Mesenchymal stem cell (in vitro differentiated cells and primary cell): ENCODE results near the gene EIF4EBP3.

Source experiments
- DNase-seq: peaks from one replicate; pipeline ENCODE4 v3.0.0-alpha.2; 2013
- H2AFZ ChIP-seq: one replicate; pipeline ENCODE4 v1.6.1; 2013; ENCODE audit warnings: low read depth, mild to moderate bottlenecking, control low read depth, inconsistent platforms, low read length, moderate library complexity
- H2AK5ac ChIP-seq: 2 replicates; pipeline ENCODE4 v1.6.1; 2013; ENCODE audit warnings: low read length, moderate library complexity, mild to moderate bottlenecking, inconsistent platforms; ENCODE audit not compliant: severe bottlenecking
- H2BK120ac ChIP-seq: one replicate; pipeline ENCODE4 v1.6.1; 2013; ENCODE audit warnings: low read depth, mild to moderate bottlenecking, inconsistent platforms, low read length, moderate library complexity
- H2BK12ac ChIP-seq, 2 experiments: one replicate each; pipeline ENCODE4 v1.6.1; 2013; ENCODE audit warnings: inconsistent platforms in 2 of 2, low read length in 2 of 2, mild to moderate bottlenecking in 2 of 2, moderate library complexity in 2 of 2, control low read depth in 1 of 2
- H2BK15ac ChIP-seq: one replicate; pipeline ENCODE4 v1.6.1; 2013; ENCODE audit warnings: mild to moderate bottlenecking, low read depth, inconsistent platforms; ENCODE audit not compliant: poor library complexity, severe bottlenecking
- H2BK5ac ChIP-seq: 2 replicates; pipeline ENCODE4 v1.6.1; 2013; ENCODE audit warnings: low read depth, mild to moderate bottlenecking, low read length, control low read depth, inconsistent platforms; ENCODE audit not compliant: poor library complexity, severe bottlenecking
- H3K14ac ChIP-seq, 2 experiments: one replicate each; pipeline ENCODE4 v1.6.1; 2013; ENCODE audit warnings: inconsistent platforms in 2 of 2, low read length in 2 of 2, control low read depth in 1 of 2, mild to moderate bottlenecking in 1 of 2, moderate library complexity in 1 of 2
- H3K18ac ChIP-seq, 2 experiments: one replicate each; pipeline ENCODE4 v1.6.1; 2013; ENCODE audit warnings: inconsistent platforms in 2 of 2, low read length in 2 of 2, control low read depth in 1 of 2, low read depth in 1 of 2, mild to moderate bottlenecking in 1 of 2
- H3K23ac ChIP-seq, 2 experiments: one replicate each; pipeline ENCODE4 v1.6.1; 2013; ENCODE audit warnings: inconsistent platforms in 2 of 2, low read length in 2 of 2, mild to moderate bottlenecking in 2 of 2, moderate library complexity in 2 of 2, control low read depth in 1 of 2
- H3K27ac ChIP-seq: 2 replicates; pipeline ENCODE4 v1.5.1; 2013; ENCODE audit warnings: mild to moderate bottlenecking, moderate library complexity, low read length, control low read depth, inconsistent platforms; ENCODE audit not compliant: poor library complexity, severe bottlenecking
- H3K27me3 ChIP-seq, 2 experiments: 2 replicates each; pipeline versions ENCODE4 v1.6.1 to v1.7.0; 2013; ENCODE audit warnings: low read length in 2 of 2, mild to moderate bottlenecking in 2 of 2, moderate library complexity in 2 of 2, control low read depth in 1 of 2, inconsistent platforms in 1 of 2; ENCODE audit not compliant: control insufficient read depth in 1 of 2, insufficient read depth in 1 of 2
- H3K36me3 ChIP-seq, 2 experiments: 2 replicates each; pipeline versions ENCODE4 v1.6.1 to v1.7.0; 2013; ENCODE audit warnings: low read length in 2 of 2, control low read depth in 1 of 2, inconsistent platforms in 1 of 2, low read depth in 1 of 2, mild to moderate bottlenecking in 1 of 2; ENCODE audit not compliant: insufficient read depth in 2 of 2, control insufficient read depth in 1 of 2
- H3K4ac ChIP-seq, 2 experiments: one replicate each; pipeline ENCODE4 v1.6.1; 2013; ENCODE audit warnings: inconsistent platforms in 2 of 2, low read length in 2 of 2, mild to moderate bottlenecking in 2 of 2, moderate library complexity in 2 of 2, control low read depth in 1 of 2, low read depth in 1 of 2
- H3K4me1 ChIP-seq: 2 replicates; pipeline ENCODE4 v1.6.1; 2013; ENCODE audit warnings: low read depth, low read length, control low read depth; ENCODE audit not compliant: control insufficient read depth, insufficient read depth
- H3K4me2 ChIP-seq: 2 replicates; pipeline ENCODE4 v1.6.1; 2013; ENCODE audit warnings: low read length, mild to moderate bottlenecking, inconsistent platforms; ENCODE audit not compliant: poor library complexity, severe bottlenecking
- H3K4me3 ChIP-seq, 2 experiments: 2 replicates each; pipeline versions ENCODE4 v1.5.1 to v1.7.0; 2013; ENCODE audit warnings: low read length in 2 of 2, mild to moderate bottlenecking in 2 of 2, control low read depth in 1 of 2, low read depth in 1 of 2; ENCODE audit not compliant: insufficient read depth in 1 of 2
- H3K79me1 ChIP-seq: replicated peaks from 2 replicates; pipeline ENCODE4 v1.6.1; 2013; ENCODE audit warnings: mild to moderate bottlenecking, control low read depth, low read length, inconsistent platforms; ENCODE audit not compliant: poor library complexity, severe bottlenecking
- H3K9ac ChIP-seq: 2 replicates; pipeline ENCODE4 v1.7.0; 2013; ENCODE audit warnings: mild to moderate bottlenecking, low read length, moderate library complexity
- H3K9me3 ChIP-seq: 2 replicates; pipeline ENCODE4 v1.7.0; 2013; ENCODE audit warnings: mild to moderate bottlenecking, low read length; ENCODE audit not compliant: control insufficient read depth
- H4K8ac ChIP-seq: one replicate; pipeline ENCODE4 v1.6.1; 2013; ENCODE audit warnings: inconsistent platforms, mild to moderate bottlenecking, low read length, moderate library complexity
- H4K91ac ChIP-seq: one replicate; pipeline ENCODE4 v1.6.1; 2013; ENCODE audit warnings: mild to moderate bottlenecking, low read length, inconsistent platforms
- WGBS: methylation state at CpG from one replicate; pipeline ENCODE4 v1.1.7; 2013; ENCODE audit warnings: mixed read lengths; 5-methylcytosine and 5-hydroxymethylcytosine counted together

Gene EIF4EBP3

GRCh38 chr5:140548300-140548688 lies 832 bp downstream of the EIF4EBP3 start:
- Histone ChIP-seq H4K91ac (no peak overlapping the region), H3K27ac (peak overlapping the region; percentile 66), H3K4ac (peak overlapping the region; percentile 29 to 37), H4K8ac (peak overlapping the region; percentile 57), H3K4me3 (peak overlapping the region in 1 of 2 experiments; percentile 78), H3K27me3 (no peaks in the 10 kb centered on the region), H3K36me3 (peaks cover 27 to 63% of the 10 kb centered on the region in 2 experiments), H3K4me1 (peaks cover 26% of the 10 kb centered on the region), H3K9ac (peak overlapping the region; percentile 95), H3K4me2 (peak overlapping the region; percentile 48), H2BK5ac (no peak overlapping the region), H2BK120ac (no peak overlapping the region), H3K23ac (no peak overlapping the region), H2AK5ac (peak overlapping the region; percentile 31), H3K9me3 (no peaks in the 10 kb centered on the region), H2AFZ (no peak overlapping the region), H2BK15ac (no peak overlapping the region), H3K79me1 (peaks cover 25% of the 10 kb centered on the region), H3K14ac (peak overlapping the region in 1 of 2 experiments; percentile 6), H2BK12ac (peak overlapping the region; percentile 1 to 63), H3K18ac (peak overlapping the region; percentile 38 to 44)
- WGBS, result 26% methylated on average over 5 of the region's 5 CpGs
- no peak for DNase-seq

GRCh38 chr5:140548791-140549190 lies 1.3 kb downstream of the EIF4EBP3 start:
- H3K79me1 ChIP-seq, result peaks cover 25% of the 10 kb centered on the region
- 95% methylated on average over 6 of the region's 7 CpGs for WGBS
- H3K4me2 ChIP-seq, result no peak overlapping the region
- H3K9me3 ChIP-seq, result no peaks in the 10 kb centered on the region
- peak overlapping the region in 1 of 2 experiments; percentile 18 for H2BK12ac ChIP-seq
- no peak overlapping the region for H4K91ac ChIP-seq
- H3K27me3 ChIP-seq, result no peaks in the 10 kb centered on the region
- no peak overlapping the region for H3K23ac ChIP-seq
- H2AFZ ChIP-seq, result no peak overlapping the region
- H2AK5ac ChIP-seq, result no peak overlapping the region
- peak overlapping the region; percentile 95 for H3K9ac ChIP-seq
- H3K18ac ChIP-seq, result no peak overlapping the region
- H3K14ac ChIP-seq, result no peak overlapping the region
- H3K36me3 ChIP-seq, result peaks cover 27 to 63% of the 10 kb centered on the region in 2 experiments
- H3K4me3 ChIP-seq, result peak overlapping the region in 1 of 2 experiments; percentile 78
- peak overlapping the region; percentile 60 for H2BK15ac ChIP-seq
- peak overlapping the region; percentile 24 for H2BK120ac ChIP-seq
- H3K4me1 ChIP-seq, result peaks cover 26% of the 10 kb centered on the region
- no peak overlapping the region for H3K27ac ChIP-seq
- no peak overlapping the region for H2BK5ac ChIP-seq
- peak overlapping the region; percentile 22 for H4K8ac ChIP-seq
- DNase-seq, result no peak
- H3K4ac ChIP-seq, result no peak overlapping the region

DNA sequence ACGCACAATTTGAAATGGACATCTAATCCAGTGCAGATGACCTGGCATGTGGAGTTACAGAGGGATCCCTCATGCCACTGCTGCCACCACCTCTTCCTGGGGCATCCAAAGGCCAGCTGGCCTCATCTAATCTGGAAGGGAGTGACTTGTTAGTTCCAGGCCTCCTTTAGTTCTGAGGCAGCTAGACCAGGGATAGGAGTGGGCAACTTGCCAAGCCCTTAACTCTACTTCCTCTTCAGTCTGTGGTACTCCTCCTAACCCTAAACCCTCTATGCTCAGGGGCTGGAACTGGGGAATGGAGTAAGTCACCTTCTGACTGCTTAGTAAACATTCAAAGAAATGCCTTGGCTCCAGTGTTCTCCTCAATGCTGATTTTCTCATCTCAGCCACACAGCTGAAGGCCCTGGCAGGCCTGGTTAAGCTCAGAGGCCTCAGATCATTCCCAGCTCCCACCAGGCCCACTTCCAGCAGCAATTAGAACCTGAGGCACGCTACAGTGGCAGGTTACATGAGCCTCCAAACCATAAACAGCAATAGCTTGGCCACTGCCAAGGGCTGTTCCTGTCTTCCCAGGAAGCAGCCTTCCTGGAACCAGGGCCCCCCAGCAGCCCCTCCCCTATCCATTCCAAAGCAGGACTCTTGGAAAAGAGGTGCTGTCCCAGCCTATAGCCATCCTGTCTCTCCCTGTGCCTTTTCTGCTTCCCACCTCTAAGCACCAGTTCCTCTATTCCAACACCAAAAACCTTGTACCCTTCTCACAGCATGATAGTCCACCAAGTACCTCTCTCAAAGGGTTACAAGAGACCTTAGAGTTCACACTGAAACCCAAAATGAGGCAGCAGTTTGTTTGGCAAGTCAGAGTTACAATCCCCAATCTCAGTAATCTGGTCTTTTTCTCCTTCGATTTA lies 2.0 kb downstream of the EIF4EBP3 start:
- H3K27me3 ChIP-seq, result no peaks in the 10 kb centered on the region
- H3K9ac ChIP-seq, result peak overlapping the region; percentile 95
- H2BK12ac ChIP-seq, result no peak overlapping the region
- peak overlapping the region in 1 of 2 experiments; percentile 13 for H3K4ac ChIP-seq
- H3K4me1 ChIP-seq, result peaks cover 26% of the 10 kb centered on the region
- no peak overlapping the region for H2AK5ac ChIP-seq
- H3K27ac ChIP-seq, result no peak overlapping the region
- no peak overlapping the region for H2AFZ ChIP-seq
- no peak overlapping the region for H3K4me3 ChIP-seq
- no peak overlapping the region for H3K23ac ChIP-seq
- H3K14ac ChIP-seq, result no peak overlapping the region
- H4K91ac ChIP-seq, result no peak overlapping the region
- no peaks in the 10 kb centered on the region for H3K9me3 ChIP-seq
- H3K4me2 ChIP-seq, result no peak overlapping the region
- DNase-seq, result peak; percentile 75
- peaks cover 27 to 56% of the 10 kb centered on the region in 2 experiments for H3K36me3 ChIP-seq
- H3K18ac ChIP-seq, result peak overlapping the region in 1 of 2 experiments; percentile 6
- no peak overlapping the region for H2BK5ac ChIP-seq
- H2BK15ac ChIP-seq, result peak overlapping the region; percentile 60
- no peak overlapping the region for H4K8ac ChIP-seq
- H3K79me1 ChIP-seq, result peaks cover 25% of the 10 kb centered on the region
- WGBS, result 67% methylated on average over 2 of the region's 3 CpGs
- no peak overlapping the region for H2BK120ac ChIP-seq
